K562 (cell line): ENCODE measurements around the gene ARHGAP42. TPM values are rescaled to one million over a fixed set of nuclear protein-coding genes. Genes with fewer than 3 reads are reported as not detected.

Source experiments
- ATAC-seq: fragments of 200-7000 bp; cut with Tn5 transposase; 3 replicates; pipeline ENCODE4 v1.9.1; 2020; ENCODE audit warnings: moderate library complexity
- BruUV-seq: library from RNA; stranded (reverse); fragments of 400-500 nt; replicated peaks from 2 replicates; lab custom pipeline; 2021; lab: Mats Ljungman, UMichigan
- CTCF ChIA-PET: fragments of 300-600 bp; formaldehyde crosslinking; extraction: SDS; loops from one replicate; lab custom pipeline; 2021; ENCODE audit warnings: low intra/inter-chr PET ratio; lab: Yijun Ruan, JAX
- POLR2A ChIA-PET: fragments of 300-600, 350-650 bp; sonication (Branson Sonifier 250); formaldehyde crosslinking; extraction: SDS; loops from one replicate; lab custom pipeline; 2021; ENCODE audit warnings: antibody characterized with exemption, inconsistent platforms; lab: Yijun Ruan, JAX
- DNase-seq, 4 experiments: peaks; one replicate each; pipeline versions ENCODE4 v3.0.0 to v3.0.0-alpha.2; 2011 to 2018; ENCODE audit warnings: low spot score in 3 of 4, mixed read lengths in 3 of 4; ENCODE audit errors: extremely low read depth in 1 of 4
- FAIRE-seq: peaks from 2 replicates; lab custom pipeline; 2011; peaks lifted over from hg19 to GRCh38; lab: Jason Lieb, UNC
- H2AFZ ChIP-seq: 2 replicates; pipeline ENCODE4 v1.6.0; 2011; ENCODE audit warnings: low read depth, low read length, control low read depth, inconsistent platforms
- H3K27ac ChIP-seq: fragments of 200-600 bp; 3 replicates; pipeline ENCODE4 v1.8.0; 2011; ENCODE audit warnings: low read depth, mild to moderate bottlenecking, control low read depth, inconsistent platforms, low read length, moderate library complexity, mixed read lengths; ENCODE audit errors: extremely low read depth
- H3K27me3 ChIP-seq, 2 experiments: fragments of 300-600 bp in 1 of 2; 2 replicates in 1 of 2; 3 replicates in 1 of 2; pipeline versions ENCODE4 v1.6.0 to v1.8.0; 2011; ENCODE audit warnings: inconsistent platforms in 2 of 2, low read length in 2 of 2, mild to moderate bottlenecking in 1 of 2, mixed read lengths in 1 of 2, moderate library complexity in 1 of 2; ENCODE audit not compliant: control insufficient read depth in 2 of 2, insufficient read depth in 2 of 2
- H3K36me3 ChIP-seq: fragments of 300-600 bp; 3 replicates; pipeline ENCODE4 v1.8.0; 2011; ENCODE audit warnings: mild to moderate bottlenecking, low read length, inconsistent platforms; ENCODE audit not compliant: control insufficient read depth, insufficient read depth
- H3K4me1 ChIP-seq, 2 experiments: fragments of 200-600 bp in 1 of 2; replicated peaks in 1 of 2; 2 replicates in 1 of 2; 3 replicates in 1 of 2; pipeline versions ENCODE4 v1.5.1 to v1.8.0; 2011; ENCODE audit warnings: inconsistent platforms in 2 of 2, low read length in 2 of 2, mild to moderate bottlenecking in 1 of 2, mixed read lengths in 1 of 2, moderate library complexity in 1 of 2; ENCODE audit not compliant: control insufficient read depth in 2 of 2, insufficient read depth in 2 of 2
- H3K4me2 ChIP-seq: 2 replicates; pipeline ENCODE4 v1.6.1; 2011; ENCODE audit warnings: low read length, control low read depth, inconsistent platforms, mixed read lengths; ENCODE audit not compliant: insufficient read depth
- H3K4me3 ChIP-seq: fragments of 200-600 bp; sonication (generic), shearing (Covaris generic); 2 replicates; pipeline ENCODE4 v1.5.1; 2016; ENCODE audit warnings: control low read depth, inconsistent platforms
- H3K79me2 ChIP-seq: fragments of 200-600 bp; 3 replicates; pipeline ENCODE4 v1.8.0; 2011; ENCODE audit warnings: low read length, inconsistent platforms; ENCODE audit not compliant: control insufficient read depth, insufficient read depth
- H3K9ac ChIP-seq, 2 experiments: 2 replicates each; pipeline versions ENCODE4 v1.6.0 to v1.6.1; 2011; ENCODE audit warnings: low read depth in 2 of 2, low read length in 2 of 2, control low read depth in 1 of 2, inconsistent platforms in 1 of 2, mild to moderate bottlenecking in 1 of 2, mixed read lengths in 1 of 2; ENCODE audit not compliant: insufficient read depth in 1 of 2
- H3K9me1 ChIP-seq: one replicate; pipeline ENCODE4 v1.6.0; 2011; ENCODE audit warnings: inconsistent platforms, mild to moderate bottlenecking, low read length, moderate library complexity; ENCODE audit not compliant: control insufficient read depth, insufficient read depth
- H3K9me3 ChIP-seq: replicated peaks from 2 replicates; pipeline ENCODE4 v1.5.1; 2011; ENCODE audit warnings: low read depth, low read length, inconsistent platforms; ENCODE audit not compliant: control insufficient read depth, insufficient read depth
- H4K20me1 ChIP-seq: replicated peaks from 2 replicates; pipeline ENCODE4 v1.6.1; 2011; ENCODE audit warnings: low read length, inconsistent platforms, mixed read lengths; ENCODE audit not compliant: control insufficient read depth, insufficient read depth
- C11orf30 ChIP-seq: fragments of 450-650 bp; IDR thresholded peaks from 2 replicates; pipeline ENCODE4 v1.6.1; 2016; ENCODE audit warnings: low read depth, mild to moderate bottlenecking
- GABPB2 ChIP-seq: fragments of 250-450 bp; sonication (Bioruptor Pico); conservative IDR thresholded peaks from 2 replicates; pipeline ENCODE4 v1.5.1; 2021; ENCODE audit warnings: mild to moderate bottlenecking
- ILF3 ChIP-seq: fragments of 450-650 bp; IDR thresholded peaks from 2 replicates; pipeline ENCODE4 v1.6.1; 2018; ENCODE audit warnings: antibody characterized with exemption, mild to moderate bottlenecking, moderate library complexity, borderline replicate concordance
- KLF1 ChIP-seq: fragments of 450-650 bp; IDR thresholded peaks from 2 replicates; pipeline ENCODE4 v1.6.1; 2016; ENCODE audit warnings: missing genetic modification characterization, missing compliant biosample characterization
- KLF16 ChIP-seq: IDR thresholded peaks from 2 replicates; pipeline ENCODE4 v1.6.1; 2016; ENCODE audit warnings: antibody characterized with exemption
- NR4A1 ChIP-seq, 2 experiments: fragments of 250-450 bp in 1 of 2; fragments of 450-650 bp in 1 of 2; sonication (Bioruptor Pico) in 1 of 2; IDR thresholded peaks; 2 replicates each; pipeline versions ENCODE4 v1.4.0 to v1.6.1; 2016 to 2020; ENCODE audit warnings: mild to moderate bottlenecking in 2 of 2, missing compliant biosample characterization in 1 of 2, missing genetic modification characterization in 1 of 2, moderate library complexity in 1 of 2
- POLR2AphosphoS5 ChIP-seq: IDR thresholded peaks from 2 replicates; pipeline ENCODE4 v1.6.1; 2011; ENCODE audit warnings: mild to moderate bottlenecking, low read depth, low read length, moderate library complexity; ENCODE audit not compliant: control insufficient read depth, insufficient read depth
- SAFB2 ChIP-seq: fragments of 200-400 bp; formaldehyde crosslinking; IDR thresholded peaks from 2 replicates; pipeline ENCODE4 v1.6.1; 2018; ENCODE audit warnings: borderline replicate concordance, low read length, low read depth, moderate library complexity; ENCODE audit not compliant: severe bottlenecking
- SMAD1 ChIP-seq: fragments of 150-350 bp; IDR thresholded peaks from 2 replicates; pipeline ENCODE4 v1.6.1; 2014; ENCODE audit warnings: low read length, low read depth; ENCODE audit not compliant: partially characterized antibody
- ZKSCAN8 ChIP-seq: fragments of 200-800 bp; sonication (Bioruptor generic); IDR thresholded peaks from 2 replicates; pipeline ENCODE4 v1.6.1; 2016; ENCODE audit warnings: missing genetic modification characterization, missing compliant biosample characterization
- ZNF232 ChIP-seq: sonication (generic); formaldehyde crosslinking; IDR thresholded peaks from 2 replicates; pipeline ENCODE4 v1.8.0; 2022; ENCODE audit warnings: mild to moderate bottlenecking, missing genetic modification reagents
- ZNF436 ChIP-seq: fragments of 250-450, 450-650 bp; sonication (Bioruptor Pico); formaldehyde crosslinking; IDR thresholded peaks from 2 replicates; pipeline ENCODE4 v1.7.0; 2020; ENCODE audit warnings: mild to moderate bottlenecking
- WGBS: fragments of 100-300 bp; shearing (Covaris generic); methylation state at CpG from one replicate; pipeline ENCODE4 v1.1.6; 2016; ENCODE audit warnings: low coverage, mixed read lengths; ENCODE audit not compliant: insufficient coverage; ENCODE audit errors: missing lambda C conversion rate; 5-methylcytosine and 5-hydroxymethylcytosine counted together
- in situ Hi-C: fragments of 300-500 bp; cut with MboI; formaldehyde crosslinking; loops from 4 replicates; pipeline ENCODE4 v1.15.0; 2018; ENCODE audit warnings: inconsistent platforms, mixed read lengths
- intact Hi-C: fragments of 100-400 bp; cut with micrococcal nuclease; formaldehyde crosslinking; loops from 2 replicates; pipeline ENCODE4 v1.14.2; 2022
- polyA plus RNA-seq, 8 experiments: library from polyadenylated mRNA; depleted of rRNA in 4 of 8; stranded (reverse) in 5 of 8; unstranded in 3 of 8; fragments of >200 nt; fragmentation: Nextera tagmentation in 2 of 8; fragmentation: Illumina TruSeq in 1 of 8; extraction: Ambion mirVana in 2 of 8; extraction: Trizol in 1 of 8; gene quantifications; 2 replicates each; pipeline versions ENCODE4 v1.2.1 to v1.2.3, GENCODE V29; 2011 to 2014; ENCODE audit warnings: inconsistent platforms in 1 of 8, missing spikeins in 1 of 8
- total RNA-seq, 7 experiments: library from RNA; depleted of rRNA in 6 of 7; stranded (reverse); fragments of >200 nt in 6 of 7; fragmentation: Illumina TruSeq in 2 of 7; extraction: Trizol in 2 of 7; gene quantifications; 2 replicates each; pipeline versions ENCODE4 v1.2.1 to v1.2.3, GENCODE V29; 2011 to 2021; ENCODE audit warnings: low replicate concordance in 1 of 7
- TF ChIP-seq, protein P1 (sequence below): fragments of 250-450 bp; sonication (Bioruptor Pico); IDR thresholded peaks from 2 replicates; pipeline ENCODE4 v1.8.0; 2022; ENCODE audit warnings: inconsistent platforms
- TF ChIP-seq, protein P2 (sequence below), 2 experiments: fragments of 450-650 bp in 1 of 2; sonication (generic) in 1 of 2; formaldehyde crosslinking; conservative IDR thresholded peaks; 2 replicates each; pipeline versions ENCODE4 v1.4.0 to v1.8.1; 2020 to 2022; ENCODE audit warnings: mild to moderate bottlenecking in 1 of 2, missing genetic modification reagents in 1 of 2
- TF ChIP-seq, protein P3 (sequence below): fragments of 450-650 bp; IDR thresholded peaks from 2 replicates; pipeline ENCODE4 v1.6.1; 2017; ENCODE audit warnings: antibody characterized with exemption, mild to moderate bottlenecking

The ARHGAP42 gene
- total and polyA plus RNA-seq, 9 of the 15 experiments (the other 6 are each of a cell fraction or from before 2014, with no cell fraction given) = 0.95 to 6.1 (median 2.4) TPM

GRCh38 chr11:100753571-100753970, 66.5 kb downstream of the ARHGAP42 start:
- FAIRE-seq (no peak), ATAC-seq (no peak), DNase-seq (no peak)
- no peak overlapping the region for H3K4me2 ChIP-seq
- H4K20me1 ChIP-seq = no peaks in the 10 kb centered on the region
- H3K27me3 ChIP-seq = no peaks in the 10 kb centered on the region
- no peak overlapping the region for H3K9ac ChIP-seq
- H2AFZ ChIP-seq = no peak overlapping the region
- H3K9me1 ChIP-seq = no peaks in the 10 kb centered on the region
- BruUV-seq = no TSS peak
- in situ Hi-C loops (no loop called here), intact Hi-C loops (no loop called here)
- POLR2A ChIA-PET = no interaction called here
- CTCF ChIA-PET = no interaction called here
- no peak overlapping the region for H3K27ac ChIP-seq
- no peak overlapping the region for H3K4me3 ChIP-seq
- H3K36me3 ChIP-seq = no peaks in the 10 kb centered on the region
- H3K4me1 ChIP-seq = no peaks in the 10 kb centered on the region; a peak in 1 of 5 replicates
- 24% methylated on average over 4 of the region's 4 CpGs for WGBS
- no peaks in the 10 kb centered on the region for H3K9me3 ChIP-seq
- H3K79me2 ChIP-seq = no peaks in the 10 kb centered on the region
- TF ChIP-seq ILF3 = no peak
- no peak for TF ChIP-seq KLF1
- no peak for TF ChIP-seq KLF16
- no peak for TF ChIP-seq GABPB2 (CRISPR knock-in tag)
- TF ChIP-seq, protein P1, sequence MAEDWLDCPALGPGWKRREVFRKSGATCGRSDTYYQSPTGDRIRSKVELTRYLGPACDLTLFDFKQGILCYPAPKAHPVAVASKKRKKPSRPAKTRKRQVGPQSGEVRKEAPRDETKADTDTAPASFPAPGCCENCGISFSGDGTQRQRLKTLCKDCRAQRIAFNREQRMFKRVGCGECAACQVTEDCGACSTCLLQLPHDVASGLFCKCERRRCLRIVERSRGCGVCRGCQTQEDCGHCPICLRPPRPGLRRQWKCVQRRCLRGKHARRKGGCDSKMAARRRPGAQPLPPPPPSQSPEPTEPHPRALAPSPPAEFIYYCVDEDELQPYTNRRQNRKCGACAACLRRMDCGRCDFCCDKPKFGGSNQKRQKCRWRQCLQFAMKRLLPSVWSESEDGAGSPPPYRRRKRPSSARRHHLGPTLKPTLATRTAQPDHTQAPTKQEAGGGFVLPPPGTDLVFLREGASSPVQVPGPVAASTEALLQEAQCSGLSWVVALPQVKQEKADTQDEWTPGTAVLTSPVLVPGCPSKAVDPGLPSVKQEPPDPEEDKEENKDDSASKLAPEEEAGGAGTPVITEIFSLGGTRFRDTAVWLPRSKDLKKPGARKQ (CRISPR knock-in tag) = no peak
- no peak for TF ChIP-seq ZNF232 (CRISPR knock-in tag)
- no peak for TF ChIP-seq ZKSCAN8 (CRISPR knock-in tag)
- TF ChIP-seq, protein P2, sequence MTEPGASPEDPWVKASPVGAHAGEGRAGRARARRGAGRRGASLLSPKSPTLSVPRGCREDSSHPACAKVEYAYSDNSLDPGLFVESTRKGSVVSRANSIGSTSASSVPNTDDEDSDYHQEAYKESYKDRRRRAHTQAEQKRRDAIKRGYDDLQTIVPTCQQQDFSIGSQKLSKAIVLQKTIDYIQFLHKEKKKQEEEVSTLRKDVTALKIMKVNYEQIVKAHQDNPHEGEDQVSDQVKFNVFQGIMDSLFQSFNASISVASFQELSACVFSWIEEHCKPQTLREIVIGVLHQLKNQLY (CRISPR knock-in tag; conservative IDR thresholded peaks at IDR 0.05) = no peak
- no peak for TF ChIP-seq NR4A1 (CRISPR knock-in tag; IDR thresholded peaks at IDR 0.05)
- no peak for TF ChIP-seq NR4A1 (tag; IDR thresholded peaks at IDR 0.05)
- no peak for TF ChIP-seq POLR2AphosphoS5
- TF ChIP-seq C11orf30 = no peak
- TF ChIP-seq SMAD1 = no peak
- no peak for TF ChIP-seq ZNF436 (CRISPR knock-in tag)
- no peak for TF ChIP-seq SAFB2
- TF ChIP-seq, protein P3, sequence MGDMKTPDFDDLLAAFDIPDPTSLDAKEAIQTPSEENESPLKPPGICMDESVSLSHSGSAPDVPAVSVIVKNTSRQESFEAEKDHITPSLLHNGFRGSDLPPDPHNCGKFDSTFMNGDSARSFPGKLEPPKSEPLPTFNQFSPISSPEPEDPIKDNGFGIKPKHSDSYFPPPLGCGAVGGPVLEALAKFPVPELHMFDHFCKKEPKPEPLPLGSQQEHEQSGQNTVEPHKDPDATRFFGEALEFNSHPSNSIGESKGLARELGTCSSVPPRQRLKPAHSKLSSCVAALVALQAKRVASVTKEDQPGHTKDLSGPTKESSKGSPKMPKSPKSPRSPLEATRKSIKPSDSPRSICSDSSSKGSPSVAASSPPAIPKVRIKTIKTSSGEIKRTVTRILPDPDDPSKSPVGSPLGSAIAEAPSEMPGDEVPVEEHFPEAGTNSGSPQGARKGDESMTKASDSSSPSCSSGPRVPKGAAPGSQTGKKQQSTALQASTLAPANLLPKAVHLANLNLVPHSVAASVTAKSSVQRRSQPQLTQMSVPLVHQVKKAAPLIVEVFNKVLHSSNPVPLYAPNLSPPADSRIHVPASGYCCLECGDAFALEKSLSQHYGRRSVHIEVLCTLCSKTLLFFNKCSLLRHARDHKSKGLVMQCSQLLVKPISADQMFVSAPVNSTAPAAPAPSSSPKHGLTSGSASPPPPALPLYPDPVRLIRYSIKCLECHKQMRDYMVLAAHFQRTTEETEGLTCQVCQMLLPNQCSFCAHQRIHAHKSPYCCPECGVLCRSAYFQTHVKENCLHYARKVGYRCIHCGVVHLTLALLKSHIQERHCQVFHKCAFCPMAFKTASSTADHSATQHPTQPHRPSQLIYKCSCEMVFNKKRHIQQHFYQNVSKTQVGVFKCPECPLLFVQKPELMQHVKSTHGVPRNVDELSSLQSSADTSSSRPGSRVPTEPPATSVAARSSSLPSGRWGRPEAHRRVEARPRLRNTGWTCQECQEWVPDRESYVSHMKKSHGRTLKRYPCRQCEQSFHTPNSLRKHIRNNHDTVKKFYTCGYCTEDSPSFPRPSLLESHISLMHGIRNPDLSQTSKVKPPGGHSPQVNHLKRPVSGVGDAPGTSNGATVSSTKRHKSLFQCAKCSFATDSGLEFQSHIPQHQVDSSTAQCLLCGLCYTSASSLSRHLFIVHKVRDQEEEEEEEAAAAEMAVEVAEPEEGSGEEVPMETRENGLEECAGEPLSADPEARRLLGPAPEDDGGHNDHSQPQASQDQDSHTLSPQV = no peak
